WTC11 (cell line): ENCODE results near the gene C5orf47. TPM values are rescaled to one million over a fixed set of nuclear protein-coding genes. Genes with fewer than 3 reads are reported as not detected.

Experiments
- ATAC-seq: fragments of 200-7000 bp; cut with Tn5 transposase; 2 replicates; pipeline ENCODE4 v1.10.0; 2021; ENCODE audit warnings: mild to moderate bottlenecking, moderate library complexity
- CTCF ChIA-PET: fragments of 300-600 bp; sonication (Branson Sonifier 250); formaldehyde crosslinking; loops from one replicate; lab custom pipeline; 2021; ENCODE audit warnings: antibody characterized with exemption; lab: Charles Lee
- POLR2A ChIA-PET: fragments of 350-600 bp; sonication (Branson Sonifier 250); formaldehyde crosslinking; loops from one replicate; lab custom pipeline; 2021; ENCODE audit warnings: antibody characterized with exemption; lab: Charles Lee
- DNase-seq: peaks from one replicate; pipeline ENCODE4 v3.0.0; 2021; ENCODE audit warnings: low spot score
- H3K27ac Mint-ChIP-seq: 2 replicates; pipeline ENCODE4 v1.8.0; 2021; ENCODE audit warnings: mixed read lengths
- H3K27me3 Mint-ChIP-seq: 2 replicates; pipeline ENCODE4 v1.8.0; 2021; ENCODE audit warnings: low read depth, mild to moderate bottlenecking, moderate library complexity, mixed read lengths
- H3K36me3 Mint-ChIP-seq: 2 replicates; pipeline ENCODE4 v1.8.0; 2021; ENCODE audit warnings: mixed read lengths
- H3K4me1 Mint-ChIP-seq: 2 replicates; pipeline ENCODE4 v1.8.0; 2022; ENCODE audit warnings: mixed read lengths
- H3K4me3 Mint-ChIP-seq: 2 replicates; pipeline ENCODE4 v1.8.0; 2021; ENCODE audit warnings: mild to moderate bottlenecking, moderate library complexity, mixed read lengths
- H3K9me3 Mint-ChIP-seq: 2 replicates; pipeline ENCODE4 v1.8.0; 2021; ENCODE audit warnings: mixed read lengths
- AR ChIP-seq: fragments of 250-450 bp; sonication (Bioruptor Pico); IDR thresholded peaks from 2 replicates; pipeline ENCODE4 v1.9.0; 2021; ENCODE audit warnings: mild to moderate bottlenecking
- ETV6 ChIP-seq: sonication (generic); formaldehyde crosslinking; IDR thresholded peaks from 2 replicates; pipeline ENCODE4 v1.8.1; 2022; ENCODE audit warnings: mild to moderate bottlenecking, missing genetic modification reagents
- GABPB1 ChIP-seq: sonication (generic); formaldehyde crosslinking; IDR thresholded peaks from 2 replicates; pipeline ENCODE4 v1.8.1; 2023; ENCODE audit warnings: mild to moderate bottlenecking, missing genetic modification reagents
- GTF2I ChIP-seq: fragments of 250-450 bp; sonication (Bioruptor Pico); conservative IDR thresholded peaks from 2 replicates; pipeline ENCODE4 v1.4.0; 2021; ENCODE audit warnings: mild to moderate bottlenecking
- JAZF1 ChIP-seq: fragments of 250-450 bp; sonication (Bioruptor Pico); IDR thresholded peaks from 2 replicates; pipeline ENCODE4 v1.9.0; 2021; ENCODE audit warnings: moderate library complexity, mild to moderate bottlenecking, inconsistent platforms
- MXD4 ChIP-seq: fragments of 250-450 bp; sonication (Bioruptor Pico); IDR thresholded peaks from 2 replicates; pipeline ENCODE4 v1.8.0; 2021; ENCODE audit warnings: mild to moderate bottlenecking, moderate library complexity, borderline replicate concordance
- MYBL2 ChIP-seq: sonication (generic); formaldehyde crosslinking; IDR thresholded peaks from 2 replicates; pipeline ENCODE4 v1.8.1; 2023; ENCODE audit warnings: mild to moderate bottlenecking, moderate library complexity, missing genetic modification reagents
- NFATC4 ChIP-seq: fragments of 250-450 bp; sonication (Bioruptor Pico); IDR thresholded peaks from 2 replicates; pipeline ENCODE4 v1.9.0; 2021; ENCODE audit warnings: mild to moderate bottlenecking
- NR2C2 ChIP-seq: sonication (generic); formaldehyde crosslinking; IDR thresholded peaks from 2 replicates; pipeline ENCODE4 v1.8.0; 2022; ENCODE audit warnings: mild to moderate bottlenecking, missing genetic modification reagents
- OVOL2 ChIP-seq: fragments of 250-450 bp; sonication (Bioruptor Pico); IDR thresholded peaks from 2 replicates; pipeline ENCODE4 v1.9.0; 2021; ENCODE audit warnings: mild to moderate bottlenecking, borderline replicate concordance
- RORB ChIP-seq: fragments of 250-450 bp; sonication (Bioruptor Pico); IDR thresholded peaks from 2 replicates; pipeline ENCODE4 v1.9.0; 2021; ENCODE audit warnings: mild to moderate bottlenecking
- SMAD4 ChIP-seq: sonication (generic); formaldehyde crosslinking; IDR thresholded peaks from 2 replicates; pipeline ENCODE4 v1.8.0; 2022; ENCODE audit warnings: mild to moderate bottlenecking, missing genetic modification reagents
- TCF7 ChIP-seq: sonication (generic); formaldehyde crosslinking; IDR thresholded peaks from 2 replicates; pipeline ENCODE4 v1.8.0; 2022; ENCODE audit warnings: mild to moderate bottlenecking, low read depth, missing genetic modification reagents, moderate library complexity
- total RNA-seq: library from RNA; stranded (reverse); gene quantifications from 3 replicates; pipeline ENCODE4 v1.2.3, GENCODE V29; 2021
- TF ChIP-seq, protein P1 (sequence below): fragments of 250-450 bp; sonication (Bioruptor Pico); IDR thresholded peaks from 2 replicates; pipeline ENCODE4 v1.9.0; 2021; ENCODE audit warnings: mild to moderate bottlenecking, borderline replicate concordance
- TF ChIP-seq, protein P2 (sequence below): sonication (generic); formaldehyde crosslinking; IDR thresholded peaks from 2 replicates; pipeline ENCODE4 v1.8.1; 2023; ENCODE audit warnings: mild to moderate bottlenecking, missing genetic modification reagents
- TF ChIP-seq, protein P3 (sequence below): sonication (generic); formaldehyde crosslinking; conservative IDR thresholded peaks from 2 replicates; pipeline ENCODE4 v1.8.1; 2022; ENCODE audit warnings: mild to moderate bottlenecking, missing genetic modification reagents
- TF ChIP-seq, protein P4 (sequence below): sonication (generic); formaldehyde crosslinking; IDR thresholded peaks from 2 replicates; pipeline ENCODE4 v1.8.1; 2022; ENCODE audit warnings: mild to moderate bottlenecking, moderate library complexity, missing genetic modification reagents

C5orf47 gene
- total RNA-seq, 1 experiment from 2014 or later: 0.09 TPM

DNA sequence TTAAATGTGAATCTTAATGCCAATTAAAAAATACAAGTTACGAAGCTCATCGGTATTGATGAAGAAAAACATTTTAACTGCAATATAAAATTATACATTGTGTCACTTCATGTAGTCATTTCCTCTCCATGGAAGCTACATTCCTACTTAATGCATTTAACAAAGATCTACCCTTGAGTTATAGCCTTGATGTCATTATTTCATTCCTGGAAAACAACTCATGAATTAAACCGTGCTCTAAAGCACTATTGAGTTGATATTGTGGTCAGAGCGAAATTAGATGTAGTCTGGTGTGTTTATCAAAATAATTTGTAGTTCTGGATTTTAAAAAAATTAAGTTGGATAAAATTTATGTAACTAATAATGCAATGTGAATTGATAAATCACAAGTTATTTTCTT is 11.1 kb downstream of the C5orf47 start:
- H3K9me3 Mint-ChIP-seq: no peaks in the 10 kb centered on the region

DNA sequence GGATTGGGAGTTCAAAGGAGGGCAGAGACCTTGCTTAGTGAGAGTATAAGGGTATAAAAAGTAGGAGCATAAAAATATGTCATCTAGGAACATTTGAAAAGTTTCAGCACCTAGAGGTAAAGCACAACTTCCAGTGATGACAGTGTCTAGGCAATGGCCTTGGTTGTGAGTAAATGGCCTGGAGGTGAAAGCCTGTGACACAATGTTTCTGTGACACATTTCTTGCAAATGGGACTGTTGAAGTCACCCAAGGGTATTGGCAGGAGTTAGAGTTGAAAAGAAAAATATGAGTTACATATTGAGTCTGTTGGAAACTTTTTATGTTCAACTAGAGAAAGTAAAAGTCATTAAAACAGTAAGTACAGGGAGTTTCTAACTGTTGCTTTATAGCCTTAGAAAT is 14.8 kb downstream of the C5orf47 start:
- Mint-ChIP-seq H3K4me1 (no peaks in the 10 kb centered on the region), H3K4me3 (no peak overlapping the region), H3K27ac (no peak overlapping the region), H3K36me3 (no peaks in the 10 kb centered on the region), H3K9me3 (no peaks in the 10 kb centered on the region), H3K27me3 (peaks cover 18% of the 10 kb centered on the region)
- no peak for TF ChIP-seq TCF7 (CRISPR knock-in tag)
- TF ChIP-seq, protein P1, sequence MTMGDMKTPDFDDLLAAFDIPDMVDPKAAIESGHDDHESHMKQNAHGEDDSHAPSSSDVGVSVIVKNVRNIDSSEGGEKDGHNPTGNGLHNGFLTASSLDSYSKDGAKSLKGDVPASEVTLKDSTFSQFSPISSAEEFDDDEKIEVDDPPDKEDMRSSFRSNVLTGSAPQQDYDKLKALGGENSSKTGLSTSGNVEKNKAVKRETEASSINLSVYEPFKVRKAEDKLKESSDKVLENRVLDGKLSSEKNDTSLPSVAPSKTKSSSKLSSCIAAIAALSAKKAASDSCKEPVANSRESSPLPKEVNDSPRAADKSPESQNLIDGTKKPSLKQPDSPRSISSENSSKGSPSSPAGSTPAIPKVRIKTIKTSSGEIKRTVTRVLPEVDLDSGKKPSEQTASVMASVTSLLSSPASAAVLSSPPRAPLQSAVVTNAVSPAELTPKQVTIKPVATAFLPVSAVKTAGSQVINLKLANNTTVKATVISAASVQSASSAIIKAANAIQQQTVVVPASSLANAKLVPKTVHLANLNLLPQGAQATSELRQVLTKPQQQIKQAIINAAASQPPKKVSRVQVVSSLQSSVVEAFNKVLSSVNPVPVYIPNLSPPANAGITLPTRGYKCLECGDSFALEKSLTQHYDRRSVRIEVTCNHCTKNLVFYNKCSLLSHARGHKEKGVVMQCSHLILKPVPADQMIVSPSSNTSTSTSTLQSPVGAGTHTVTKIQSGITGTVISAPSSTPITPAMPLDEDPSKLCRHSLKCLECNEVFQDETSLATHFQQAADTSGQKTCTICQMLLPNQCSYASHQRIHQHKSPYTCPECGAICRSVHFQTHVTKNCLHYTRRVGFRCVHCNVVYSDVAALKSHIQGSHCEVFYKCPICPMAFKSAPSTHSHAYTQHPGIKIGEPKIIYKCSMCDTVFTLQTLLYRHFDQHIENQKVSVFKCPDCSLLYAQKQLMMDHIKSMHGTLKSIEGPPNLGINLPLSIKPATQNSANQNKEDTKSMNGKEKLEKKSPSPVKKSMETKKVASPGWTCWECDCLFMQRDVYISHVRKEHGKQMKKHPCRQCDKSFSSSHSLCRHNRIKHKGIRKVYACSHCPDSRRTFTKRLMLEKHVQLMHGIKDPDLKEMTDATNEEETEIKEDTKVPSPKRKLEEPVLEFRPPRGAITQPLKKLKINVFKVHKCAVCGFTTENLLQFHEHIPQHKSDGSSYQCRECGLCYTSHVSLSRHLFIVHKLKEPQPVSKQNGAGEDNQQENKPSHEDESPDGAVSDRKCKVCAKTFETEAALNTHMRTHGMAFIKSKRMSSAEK (CRISPR knock-in tag): no peak
- TF ChIP-seq, protein P2, sequence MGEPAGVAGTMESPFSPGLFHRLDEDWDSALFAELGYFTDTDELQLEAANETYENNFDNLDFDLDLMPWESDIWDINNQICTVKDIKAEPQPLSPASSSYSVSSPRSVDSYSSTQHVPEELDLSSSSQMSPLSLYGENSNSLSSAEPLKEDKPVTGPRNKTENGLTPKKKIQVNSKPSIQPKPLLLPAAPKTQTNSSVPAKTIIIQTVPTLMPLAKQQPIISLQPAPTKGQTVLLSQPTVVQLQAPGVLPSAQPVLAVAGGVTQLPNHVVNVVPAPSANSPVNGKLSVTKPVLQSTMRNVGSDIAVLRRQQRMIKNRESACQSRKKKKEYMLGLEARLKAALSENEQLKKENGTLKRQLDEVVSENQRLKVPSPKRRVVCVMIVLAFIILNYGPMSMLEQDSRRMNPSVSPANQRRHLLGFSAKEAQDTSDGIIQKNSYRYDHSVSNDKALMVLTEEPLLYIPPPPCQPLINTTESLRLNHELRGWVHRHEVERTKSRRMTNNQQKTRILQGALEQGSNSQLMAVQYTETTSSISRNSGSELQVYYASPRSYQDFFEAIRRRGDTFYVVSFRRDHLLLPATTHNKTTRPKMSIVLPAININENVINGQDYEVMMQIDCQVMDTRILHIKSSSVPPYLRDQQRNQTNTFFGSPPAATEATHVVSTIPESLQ: no peak
- TF ChIP-seq OVOL2 (CRISPR knock-in tag): no peak
- no peak for TF ChIP-seq GABPB1 (CRISPR knock-in tag)
- TF ChIP-seq JAZF1 (CRISPR knock-in tag): no peak
- TF ChIP-seq MYBL2 (CRISPR knock-in tag): no peak
- TF ChIP-seq NFATC4: no peak
- no peak for TF ChIP-seq RORB
- TF ChIP-seq MXD4 (CRISPR knock-in tag): no peak
- no peak for TF ChIP-seq SMAD4 (CRISPR knock-in tag)
- ATAC-seq: no peak
- POLR2A ChIA-PET: no interaction called here
- CTCF ChIA-PET: no interaction called here
- no peak for DNase-seq

More for the DNA sequence above, 11.1 kb downstream of the C5orf47 start:
- H3K4me1 Mint-ChIP-seq: no peaks in the 10 kb centered on the region
- no peak overlapping the region for H3K4me3 Mint-ChIP-seq
- H3K36me3 Mint-ChIP-seq: no peaks in the 10 kb centered on the region
- TF ChIP-seq, protein P3, sequence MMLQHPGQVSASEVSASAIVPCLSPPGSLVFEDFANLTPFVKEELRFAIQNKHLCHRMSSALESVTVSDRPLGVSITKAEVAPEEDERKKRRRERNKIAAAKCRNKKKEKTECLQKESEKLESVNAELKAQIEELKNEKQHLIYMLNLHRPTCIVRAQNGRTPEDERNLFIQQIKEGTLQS (CRISPR knock-in tag): no peak
- TF ChIP-seq GTF2I: no peak
- no peak for TF ChIP-seq MXD4 (CRISPR knock-in tag)
- TF ChIP-seq NR2C2 (CRISPR knock-in tag): no peak
- ATAC-seq (no peak), DNase-seq (no peak)
- H3K27ac Mint-ChIP-seq: no peak overlapping the region
- ChIA-PET POLR2A (no interaction called here), CTCF (no interaction called here)
- peaks cover 2% of the 10 kb centered on the region for H3K27me3 Mint-ChIP-seq

DNA sequence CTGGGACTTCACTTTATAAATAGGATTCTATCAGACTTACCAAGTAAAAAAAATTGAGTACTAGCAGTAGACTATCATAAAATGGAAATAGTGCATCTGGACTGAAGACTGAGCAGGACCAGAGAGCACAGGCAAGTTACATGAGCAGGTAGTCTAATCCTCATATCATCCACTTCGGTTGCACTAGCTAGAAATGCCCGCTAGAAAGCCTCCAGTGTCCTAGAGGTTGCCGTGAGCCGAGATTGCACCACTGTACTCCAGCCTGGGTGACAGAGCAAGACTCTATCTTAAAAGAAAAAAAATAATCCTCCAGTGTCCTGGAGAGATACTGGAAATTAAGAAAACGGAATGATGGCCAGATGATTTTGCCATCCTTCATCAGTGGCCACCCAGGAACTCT is 20.0 kb downstream of the C5orf47 start:
- Mint-ChIP-seq H3K27me3 (peaks cover 20% of the 10 kb centered on the region), H3K36me3 (no peaks in the 10 kb centered on the region), H3K4me1 (no peaks in the 10 kb centered on the region), H3K27ac (no peak overlapping the region), H3K4me3 (no peak overlapping the region), H3K9me3 (peaks cover 4% of the 10 kb centered on the region; the same call in 1 of the 2 replicates)
- ChIA-PET CTCF (interaction anchor here (1.0 to 2.7 kb wide), 2 partner anchors 308 to 427 kb away, joined by 3 to 12 read pairs; no protein-coding TSS in a partner anchor), POLR2A (no interaction called here)
- TF ChIP-seq ETV6 (CRISPR knock-in tag): no peak
- TF ChIP-seq, protein P4, sequence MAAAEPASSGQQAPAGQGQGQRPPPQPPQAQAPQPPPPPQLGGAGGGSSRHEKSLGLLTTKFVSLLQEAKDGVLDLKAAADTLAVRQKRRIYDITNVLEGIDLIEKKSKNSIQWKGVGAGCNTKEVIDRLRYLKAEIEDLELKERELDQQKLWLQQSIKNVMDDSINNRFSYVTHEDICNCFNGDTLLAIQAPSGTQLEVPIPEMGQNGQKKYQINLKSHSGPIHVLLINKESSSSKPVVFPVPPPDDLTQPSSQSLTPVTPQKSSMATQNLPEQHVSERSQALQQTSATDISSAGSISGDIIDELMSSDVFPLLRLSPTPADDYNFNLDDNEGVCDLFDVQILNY: no peak
- TF ChIP-seq AR: no peak
- TF ChIP-seq, protein P3 (CRISPR knock-in tag): no peak
- DNase-seq (no peak), ATAC-seq (no peak)
